ENCODE data around the gene DMBT1. TPM values are rescaled to one million over a fixed set of nuclear protein-coding genes. Genes with fewer than 3 reads are reported as not detected.
"Not testable (repeated sequence)": the region's sequence is repeated elsewhere in the genome, so short reads cannot be mapped to it uniquely, and the experiment has no call there.

DMBT1 gene
- total RNA-seq, 1 donor from 2014 or later: not detected

- DNase-seq (ENCODE audit: low read depth in 2 of 2): no peak
Measured at GRCh38 chr10:122577311-122577885, 16.8 kb downstream of the DMBT1 start.

GRCh38 chr10:122586070-122586469, 25.5 kb downstream of the DMBT1 start:
- not testable (repeated sequence) for DNase-seq (ENCODE audit: low read depth in 2 of 2)

GRCh38 chr10:122587098-122587760, 26.7 kb downstream of the DMBT1 start:
- no peak for DNase-seq (ENCODE audit: low read depth in 2 of 2)

GRCh38 chr10:122588381-122588780, 27.8 kb downstream of the DMBT1 start:
- no peak for DNase-seq (ENCODE audit: low read depth in 2 of 2)

GRCh38 chr10:122590153-122590552, 29.6 kb downstream of the DMBT1 start:
- DNase-seq (ENCODE audit: low read depth in 2 of 2): no peak

GRCh38 chr10:122591736-122592135, 31.2 kb downstream of the DMBT1 start:
- DNase-seq (ENCODE audit: low read depth in 2 of 2): no peak

GRCh38 chr10:122592161-122592560, 31.6 kb downstream of the DMBT1 start:
- DNase-seq (ENCODE audit: low read depth in 2 of 2): no peak

GRCh38 chr10:122617476-122618270, 57.1 kb downstream of the DMBT1 start:
- DNase-seq (ENCODE audit: low read depth in 2 of 2): no peak

GRCh38 chr10:122618461-122619165, 58.1 kb downstream of the DMBT1 start:
- DNase-seq (ENCODE audit: low read depth in 2 of 2): no peak

GRCh38 chr10:122620961-122621360, 60.4 kb downstream of the DMBT1 start:
- DNase-seq (ENCODE audit: low read depth in 2 of 2): not testable (repeated sequence)

GRCh38 chr10:122624546-122624945, 64.0 kb downstream of the DMBT1 start:
- DNase-seq (ENCODE audit: low read depth in 2 of 2): no peak

- no peak for DNase-seq (ENCODE audit: low read depth in 2 of 2)
Measured at GRCh38 chr10:122630526-122630925, 70.0 kb downstream of the DMBT1 start.

- DNase-seq (ENCODE audit: low read depth in 2 of 2): no peak
Measured at GRCh38 chr10:122632031-122632430, 71.5 kb downstream of the DMBT1 start.

- DNase-seq (ENCODE audit: low read depth in 2 of 2): no peak
Measured at GRCh38 chr10:122632576-122632975, 72.0 kb downstream of the DMBT1 start.

GRCh38 chr10:122636953-122637352, 76.4 kb downstream of the DMBT1 start:
- no peak for DNase-seq (ENCODE audit: low read depth in 2 of 2)

GRCh38 chr10:122637376-122637775, 76.8 kb downstream of the DMBT1 start:
- no peak for DNase-seq (ENCODE audit: low read depth in 2 of 2)

GRCh38 chr10:122638106-122638505, 77.6 kb downstream of the DMBT1 start:
- DNase-seq (ENCODE audit: low read depth in 2 of 2): no peak

GRCh38 chr10:122639801-122640200, 79.2 kb downstream of the DMBT1 start:
- no peak for DNase-seq (ENCODE audit: low read depth in 2 of 2)

GRCh38 chr10:122640921-122641320, 80.4 kb downstream of the DMBT1 start:
- DNase-seq (ENCODE audit: low read depth in 2 of 2): no peak

GRCh38 chr10:122642726-122643605, 82.4 kb downstream of the DMBT1 start:
- DNase-seq (ENCODE audit: low read depth in 2 of 2): no peak

GRCh38 chr10:122643931-122644534, 83.5 kb downstream of the DMBT1 start:
- no peak for DNase-seq (ENCODE audit: low read depth in 2 of 2)
